ENCODE data around the gene WASF2. TPM values are rescaled to one million over a fixed set of nuclear protein-coding genes. Genes with fewer than 3 reads are reported as not detected.

Gene WASF2
- total RNA-seq, 2 donors from 2014 or later: 28.0 to 36.1 TPM

DNA sequence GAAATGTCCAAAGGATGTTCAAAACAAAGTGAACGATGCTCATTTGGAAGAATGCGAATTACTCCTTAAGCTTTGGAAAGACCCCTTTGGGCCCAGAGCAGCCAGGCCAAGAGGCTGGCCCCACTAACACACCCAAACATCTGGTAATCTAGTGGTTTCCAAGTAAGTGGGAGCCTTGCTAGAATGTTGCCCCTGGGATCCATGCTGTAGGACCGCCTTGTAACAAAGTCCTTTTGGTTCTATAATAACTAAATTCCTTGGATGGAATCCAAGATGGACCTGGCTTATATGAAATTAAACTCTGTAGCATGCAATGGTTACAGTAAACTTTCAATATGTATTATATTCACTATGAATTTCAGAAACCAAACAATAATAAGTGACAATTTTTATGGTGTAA lies 72.3 kb downstream of the WASF2 start:
- Histone ChIP-seq H3K9me3 (no peaks in the 10 kb centered on the region), H3K4me3 (no peak overlapping the region), H3K27ac (peak overlapping the region in 2 of 4 donors; percentile 10 to 63), H3K4me1 (peaks cover 17% of the 10 kb centered on the region), H3K36me3 (replicated peaks in 1 of 2; ENCODE audit: insufficient read depth in 1 of 2, low read depth in 2 of 2) (peaks cover under 1 to 10% of the 10 kb centered on the region in 2 donors), H3K27me3 (no peaks in the 10 kb centered on the region)
- intact Hi-C loops (cut with DNase I): loop anchor here (10.0 kb wide), 1 partner anchor 197 kb away; no protein-coding TSS in a partner anchor
- TF ChIP-seq POLR2A (IDR thresholded peaks at IDR 0.05): no peak
- TF ChIP-seq, protein P1, sequence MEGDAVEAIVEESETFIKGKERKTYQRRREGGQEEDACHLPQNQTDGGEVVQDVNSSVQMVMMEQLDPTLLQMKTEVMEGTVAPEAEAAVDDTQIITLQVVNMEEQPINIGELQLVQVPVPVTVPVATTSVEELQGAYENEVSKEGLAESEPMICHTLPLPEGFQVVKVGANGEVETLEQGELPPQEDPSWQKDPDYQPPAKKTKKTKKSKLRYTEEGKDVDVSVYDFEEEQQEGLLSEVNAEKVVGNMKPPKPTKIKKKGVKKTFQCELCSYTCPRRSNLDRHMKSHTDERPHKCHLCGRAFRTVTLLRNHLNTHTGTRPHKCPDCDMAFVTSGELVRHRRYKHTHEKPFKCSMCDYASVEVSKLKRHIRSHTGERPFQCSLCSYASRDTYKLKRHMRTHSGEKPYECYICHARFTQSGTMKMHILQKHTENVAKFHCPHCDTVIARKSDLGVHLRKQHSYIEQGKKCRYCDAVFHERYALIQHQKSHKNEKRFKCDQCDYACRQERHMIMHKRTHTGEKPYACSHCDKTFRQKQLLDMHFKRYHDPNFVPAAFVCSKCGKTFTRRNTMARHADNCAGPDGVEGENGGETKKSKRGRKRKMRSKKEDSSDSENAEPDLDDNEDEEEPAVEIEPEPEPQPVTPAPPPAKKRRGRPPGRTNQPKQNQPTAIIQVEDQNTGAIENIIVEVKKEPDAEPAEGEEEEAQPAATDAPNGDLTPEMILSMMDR (IDR thresholded peaks at IDR 0.05): no peak
- DNase-seq (no peak), ATAC-seq (no peak)
- 84 to 90% methylated on average over 3 of the region's 3 CpGs for WGBS, 2 donors

DNA sequence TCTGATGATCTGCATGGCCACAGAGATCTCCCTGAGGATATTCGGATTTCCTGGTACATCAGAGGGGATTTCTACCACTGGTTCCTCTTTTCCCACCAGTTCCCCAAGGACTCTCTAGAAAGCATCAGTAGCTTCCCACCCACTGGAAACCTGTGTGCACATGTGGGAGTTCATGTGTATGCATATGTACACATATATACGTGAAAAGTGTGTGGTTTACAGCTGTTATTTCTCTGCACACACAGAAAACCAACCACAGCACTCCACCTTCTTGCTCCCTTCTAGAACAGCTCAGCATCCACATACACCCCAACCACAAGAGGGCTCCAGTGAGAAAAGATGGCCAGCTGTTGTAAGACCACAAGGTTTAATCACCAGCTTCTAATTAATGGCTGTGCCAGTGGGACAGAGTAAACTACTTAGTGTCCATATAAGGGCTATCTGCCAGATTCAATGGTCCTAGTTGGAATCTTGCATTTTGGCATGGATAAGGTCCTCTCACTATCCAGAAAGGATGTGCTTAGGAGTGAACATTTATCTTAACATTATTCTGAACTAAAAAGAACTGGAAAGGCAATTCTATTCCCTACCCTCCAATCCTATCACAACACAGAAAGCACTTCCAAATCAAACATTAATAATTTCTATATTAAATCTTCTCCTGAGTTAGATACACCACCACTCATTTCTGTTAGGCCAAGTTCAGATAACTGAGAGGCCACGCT lies 73.4 kb downstream of the WASF2 start:
- ATAC-seq: no peak
- peak in 2 of 4 donors; percentile 45 to 64 for DNase-seq
- no peak overlapping the region for H3K27ac ChIP-seq
- TF ChIP-seq, protein P1 (IDR thresholded peaks at IDR 0.05): peak in 6 of 7 experiments; percentile 20 to 55 (median 50)
- no peak for TF ChIP-seq POLR2A (IDR thresholded peaks at IDR 0.05)
- H3K36me3 ChIP-seq (replicated peaks in 1 of 2; ENCODE audit: insufficient read depth in 1 of 2, low read depth in 2 of 2): peaks cover 7 to 13% of the 10 kb centered on the region in 2 donors
- WGBS, 2 donors: 64 to 75% methylated on average over 3 of the region's 3 CpGs
- H3K4me3 ChIP-seq: no peak overlapping the region
- no peaks in the 10 kb centered on the region for H3K27me3 ChIP-seq
- intact Hi-C loops (cut with DNase I): loop anchor here (10.0 kb wide), 1 partner anchor 198 kb away; no protein-coding TSS in a partner anchor
- no peaks in the 10 kb centered on the region for H3K9me3 ChIP-seq
- peaks cover 17% of the 10 kb centered on the region for H3K4me1 ChIP-seq

- DNase-seq (no peak), ATAC-seq (no peak)
- H3K4me1 ChIP-seq: peaks cover 17% of the 10 kb centered on the region
- WGBS, 2 donors: 92 to 93% methylated on average over 1 of the region's 1 CpG
- intact Hi-C loops (cut with DNase I): loop anchor here (10.0 kb wide), 1 partner anchor 201 kb away; no protein-coding TSS in a partner anchor
- no peaks in the 10 kb centered on the region for H3K27me3 ChIP-seq
- no peak for TF ChIP-seq POLR2A (IDR thresholded peaks at IDR 0.05)
- TF ChIP-seq, protein P1 (IDR thresholded peaks at IDR 0.05): no peak
- H3K36me3 ChIP-seq (replicated peaks in 1 of 2; ENCODE audit: insufficient read depth in 1 of 2, low read depth in 2 of 2): peaks cover 20 to 29% of the 10 kb centered on the region in 2 donors
- no peak overlapping the region for H3K27ac ChIP-seq
- H3K4me3 ChIP-seq: no peak overlapping the region
- H3K9me3 ChIP-seq: no peaks in the 10 kb centered on the region
Observed at GRCh38 chr1:27414091-27414490, 75.9 kb downstream of the WASF2 start.

- WGBS, 2 donors: 46 to 61% methylated on average over 4 of the region's 4 CpGs
- no peak for ATAC-seq
- no peak for DNase-seq
Observed at GRCh38 chr1:27413004-27413403, 77.0 kb downstream of the WASF2 start.

More at GRCh38 chr1:27413004-27413403, 77.0 kb downstream of the WASF2 start:
- intact Hi-C loops (cut with DNase I): loop anchor here (10.0 kb wide), 1 partner anchor 202 kb away; no protein-coding TSS in a partner anchor
- Histone ChIP-seq H3K36me3 (replicated peaks in 1 of 2; ENCODE audit: insufficient read depth in 1 of 2, low read depth in 2 of 2) (peaks cover 20 to 31% of the 10 kb centered on the region in 2 donors), H3K27me3 (no peaks in the 10 kb centered on the region), H3K27ac (no peak overlapping the region), H3K9me3 (no peaks in the 10 kb centered on the region), H3K4me3 (no peak overlapping the region), H3K4me1 (peaks cover 12% of the 10 kb centered on the region)
- TF ChIP-seq, protein P1 (IDR thresholded peaks at IDR 0.05): no peak
- TF ChIP-seq POLR2A (IDR thresholded peaks at IDR 0.05): no peak

Data from body of pancreas (tissue), 4 donors.